Fibroblast of lung (primary cell): ENCODE measurements around the gene ATP13A2.
"Not testable (repeated sequence)": the region's sequence is repeated elsewhere in the genome, so short reads cannot be mapped to it uniquely, and the experiment has no call there.

Experiments used
- CTCF ChIP-seq, 2 donors: IDR thresholded peaks in 1 of 2; conservative IDR thresholded peaks in 1 of 2; 1 replicate in 1 of 2; 2 replicates in 1 of 2; pipeline ENCODE4 v1.5.1; 2011 to 2012; ENCODE audit warnings: low read length in 2 of 2, control low read depth in 1 of 2, inconsistent platforms in 1 of 2, low read depth in 1 of 2, mild to moderate bottlenecking in 1 of 2
- EZH2 ChIP-seq: IDR thresholded peaks from 2 replicates; pipeline ENCODE4 v1.5.1; 2012; ENCODE audit warnings: low read length, control low read depth, mild to moderate bottlenecking; ENCODE audit errors: missing control alignments

- TF ChIP-seq CTCF (conservative IDR thresholded peaks at IDR 0.05 in 1 of 2, IDR thresholded peaks at IDR 0.05 in 1 of 2; ENCODE audit: low read depth in 1 of 2, low read length in 2 of 2); EZH2: not testable (repeated sequence)
Measured at GRCh38 chr1:16952376-16952775, 59.4 kb downstream of the ATP13A2 start.
